GM19397 (cell line): ENCODE results near the gene TMX4.

ENCODE experiments used
- ATAC-seq: cut with Tn5 transposase; IDR thresholded peaks from one replicate; pipeline ENCODE4 v1.9.1; 2021; ENCODE audit warnings: mild to moderate bottlenecking, moderate library complexity; ENCODE audit not compliant: unreplicated experiment

Gene TMX4

GRCh38 chr20:8020314-8021079 lies 936 bp upstream of the TMX4 start:
- ATAC-seq = peak; percentile 36

DNA sequence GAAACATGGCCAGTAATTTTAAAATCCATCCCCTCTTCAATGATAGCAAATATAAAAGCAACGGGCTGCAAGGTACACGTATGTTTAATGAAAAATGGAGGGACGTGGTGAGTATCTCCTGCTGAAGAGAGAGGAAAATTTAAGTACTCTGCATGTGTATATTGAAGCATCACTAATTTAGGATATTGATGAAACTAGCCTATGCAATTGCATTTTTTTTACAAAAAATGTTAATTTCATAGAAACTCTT lies 362 bp upstream of the TMX4 start:
- no peak for ATAC-seq

DNA sequence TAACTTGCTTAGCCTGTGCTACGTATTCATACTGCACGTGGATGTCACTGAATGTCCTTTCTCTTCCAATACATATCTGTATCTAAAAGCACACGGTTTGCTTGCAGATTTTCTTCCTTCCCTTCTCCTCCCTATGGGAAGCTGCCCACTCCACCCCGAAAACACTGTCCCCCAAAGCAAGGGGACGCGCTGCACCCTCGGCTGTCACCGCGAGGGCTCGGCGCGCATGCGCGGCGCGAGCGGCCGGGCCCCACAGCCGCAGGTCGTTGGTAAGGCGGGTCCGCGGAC lies 659 bp downstream of the TMX4 start:
- ATAC-seq = peak; percentile 73

GRCh38 chr20:8012724-8013123 lies 6.8 kb downstream of the TMX4 start:
- no peak for ATAC-seq

DNA sequence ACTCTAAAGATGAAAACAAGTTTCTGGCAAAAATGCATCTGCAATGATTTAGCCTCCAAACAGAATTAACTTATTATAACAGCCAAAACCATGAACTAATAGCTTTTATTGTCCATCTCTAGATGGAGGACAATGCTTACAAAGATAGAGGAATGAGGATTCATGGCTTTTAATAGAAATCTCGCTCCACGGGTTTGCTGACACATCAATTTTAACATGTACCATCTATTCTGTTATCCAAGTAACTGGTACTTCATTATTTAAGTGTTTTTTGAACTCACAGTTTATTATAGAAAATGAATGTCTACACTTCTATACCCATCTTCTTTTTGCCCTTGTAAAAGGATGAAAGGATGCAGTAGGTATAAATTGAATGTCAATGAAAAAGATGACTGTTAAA lies 10.8 kb downstream of the TMX4 start:
- ATAC-seq = no peak

GRCh38 chr20:8007490-8007889 lies 12.1 kb downstream of the TMX4 start:
- no peak for ATAC-seq

- no peak for ATAC-seq
Observed at GRCh38 chr20:8005575-8006366, 13.8 kb downstream of the TMX4 start.

DNA sequence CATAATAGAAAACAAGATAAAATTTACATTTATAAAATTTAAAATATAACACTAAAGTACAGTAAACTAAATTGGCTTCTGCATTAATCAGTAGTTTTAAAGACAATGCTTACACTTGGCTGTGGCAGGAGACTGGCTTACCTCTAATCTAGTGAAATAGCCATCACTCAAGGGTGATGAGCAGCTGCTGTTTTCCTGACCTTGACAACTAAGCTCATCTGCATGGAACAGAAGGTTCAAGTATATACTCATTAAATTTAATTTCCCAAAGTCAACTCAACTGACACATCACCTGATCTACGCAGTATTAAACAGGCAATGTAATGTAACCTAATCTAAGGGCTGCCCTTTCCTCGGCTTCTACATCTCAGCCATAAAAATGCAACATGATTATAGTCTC lies 14.5 kb downstream of the TMX4 start:
- ATAC-seq = no peak

DNA sequence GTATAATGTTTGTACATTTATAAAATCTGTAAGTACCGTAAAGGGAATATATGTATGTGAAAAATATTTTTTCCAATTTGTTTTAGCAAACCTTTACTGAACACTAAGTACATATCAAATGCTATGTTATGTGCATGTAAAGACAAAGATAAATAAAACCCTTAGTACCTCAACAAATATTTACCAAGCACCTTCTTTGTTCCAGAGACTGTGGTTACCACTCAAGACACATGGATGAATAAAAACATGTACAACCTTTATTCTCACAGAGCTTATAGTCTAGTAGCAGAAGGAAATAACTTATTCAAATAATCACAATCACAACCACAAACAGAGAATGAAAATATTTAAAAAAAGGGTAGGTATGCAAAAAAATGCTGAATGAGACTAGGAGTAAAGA lies 17.5 kb downstream of the TMX4 start:
- no peak for ATAC-seq

GRCh38 chr20:8000796-8001195 lies 18.8 kb downstream of the TMX4 start:
- no peak for ATAC-seq

GRCh38 chr20:7996898-7997297 lies 22.7 kb downstream of the TMX4 start:
- ATAC-seq = no peak

- peak; percentile 46 for ATAC-seq
Observed at GRCh38 chr20:7994809-7995208, 24.8 kb downstream of the TMX4 start.

DNA sequence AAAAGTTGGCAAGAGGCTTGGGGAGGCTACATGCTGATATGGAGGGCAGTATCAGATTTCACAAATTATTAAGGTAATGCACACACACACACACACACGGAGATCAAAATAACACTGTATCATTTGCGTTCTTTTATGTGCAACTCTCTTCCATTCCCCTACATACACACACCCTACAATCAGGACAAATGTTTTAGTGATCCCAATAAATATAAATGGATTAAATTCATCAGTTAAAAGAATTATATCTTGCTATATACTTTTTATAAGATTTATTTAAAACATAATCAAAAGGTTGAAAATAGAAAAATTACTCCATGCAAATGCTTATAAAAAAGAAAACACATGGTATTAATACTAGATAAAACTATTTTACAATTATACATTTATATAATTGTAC lies 25.9 kb downstream of the TMX4 start:
- no peak for ATAC-seq

DNA sequence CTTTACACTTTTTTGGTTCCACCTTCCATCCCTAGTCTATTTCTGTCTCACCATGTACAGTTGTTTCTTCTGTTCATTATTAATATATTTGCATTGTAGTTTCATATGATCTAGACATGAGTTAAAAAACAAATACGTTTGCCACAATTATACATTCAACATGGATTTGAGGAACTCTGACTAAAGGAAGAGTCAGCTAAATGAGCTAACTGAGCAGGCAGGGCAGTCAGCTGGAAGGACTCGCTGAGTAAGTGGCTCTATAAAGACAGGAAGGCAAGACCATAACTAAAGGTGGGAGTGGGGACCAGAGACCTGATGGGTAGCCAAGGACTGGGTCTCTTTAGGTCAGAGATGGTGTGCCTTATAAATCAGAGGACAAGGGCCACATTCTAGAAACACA lies 26.3 kb downstream of the TMX4 start:
- ATAC-seq = no peak

GRCh38 chr20:7990385-7990784 lies 29.2 kb downstream of the TMX4 start:
- no peak for ATAC-seq

DNA sequence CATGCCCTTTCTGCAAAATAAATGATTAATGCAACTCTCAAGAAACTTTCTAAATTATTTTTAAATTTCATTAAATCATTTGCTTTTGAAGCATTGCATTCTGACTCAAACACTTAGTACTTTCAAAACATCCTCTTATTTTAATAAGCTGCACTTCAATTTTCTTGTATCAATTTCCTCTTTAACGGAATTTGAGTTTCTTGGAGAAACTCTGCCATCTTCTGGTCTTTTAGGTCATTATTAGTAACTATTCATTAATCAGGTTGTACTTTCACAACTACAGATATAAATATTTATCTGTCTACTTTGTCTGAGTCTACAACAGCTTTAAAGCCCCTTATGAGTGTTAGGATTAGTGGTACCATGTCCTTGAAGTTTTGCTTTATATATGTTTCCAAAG lies 30.2 kb downstream of the TMX4 start:
- no peak for ATAC-seq

GRCh38 chr20:7985916-7986315 lies 33.6 kb downstream of the TMX4 start:
- no peak for ATAC-seq

GRCh38 chr20:7984192-7984591 lies 35.4 kb downstream of the TMX4 start:
- no peak for ATAC-seq

DNA sequence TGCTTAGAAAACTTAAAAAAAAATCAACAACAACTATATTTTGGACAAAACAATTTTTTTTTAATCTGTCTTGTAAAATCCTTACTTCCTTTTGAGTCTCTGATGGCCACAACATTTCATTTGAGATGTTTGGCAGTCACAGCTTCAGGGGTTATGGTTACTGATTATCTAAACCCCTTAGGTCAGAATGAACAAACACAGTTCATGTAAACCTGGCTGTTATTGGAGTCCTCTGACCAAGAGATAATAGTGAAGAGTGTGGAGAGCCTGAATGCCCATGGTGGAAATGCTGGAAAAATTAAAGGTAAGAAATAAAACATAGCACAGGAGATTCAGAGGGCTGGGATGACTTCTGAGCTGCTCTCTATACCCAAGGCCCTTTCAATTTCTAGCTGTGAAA lies 38.2 kb downstream of the TMX4 start:
- no peak for ATAC-seq

- no peak for ATAC-seq
Observed at GRCh38 chr20:7980332-7981046, 39.1 kb downstream of the TMX4 start.

- no peak for ATAC-seq
Observed at GRCh38 chr20:7977709-7978108, 41.9 kb downstream of the TMX4 start.

GRCh38 chr20:7975851-7976414 lies 43.6 kb downstream of the TMX4 start:
- no peak for ATAC-seq
